Esophagus squamous epithelium (tissue), 5 donors: Measurements from ENCODE around the gene CCDC78. TPM values are rescaled to one million over a fixed set of nuclear protein-coding genes. Genes with fewer than 3 reads are reported as not detected.
"Not testable (repeated sequence)": the region's sequence is repeated elsewhere in the genome, so short reads cannot be mapped to it uniquely, and the experiment has no call there.

Experiments
- DNase-seq: peaks from one replicate; lab custom pipeline; 2025; lab: John Stamatoyannopoulos, UW
- H3K27ac ChIP-seq, 4 donors: fragments of 200-600 bp; sonication (generic); one replicate each; pipeline ENCODE4 v1.5.1; 2016 to 2019; ENCODE audit warnings: mild to moderate bottlenecking in 1 of 4
- H3K27me3 ChIP-seq, 4 donors: fragments of 200-600 bp; sonication (generic); 1 replicate in 3 of 4; 2 replicates in 1 of 4; pipeline versions ENCODE4 v1.5.1 to v1.6.0; 2017 to 2021; ENCODE audit warnings: antibody characterized with exemption in 1 of 4
- H3K36me3 ChIP-seq, 3 donors: fragments of 200-600 bp; sonication (generic); one replicate each; pipeline ENCODE4 v1.5.1; 2016 to 2019
- H3K4me1 ChIP-seq, 3 donors: fragments of 200-600 bp; sonication (generic); one replicate each; pipeline ENCODE4 v1.5.1; 2017 to 2019
- H3K4me3 ChIP-seq, 4 donors: fragments of 200-600 bp; sonication (generic); 1 replicate in 3 of 4; 2 replicates in 1 of 4; pipeline ENCODE4 v1.5.1; 2016 to 2019; ENCODE audit warnings: mild to moderate bottlenecking in 2 of 4, moderate library complexity in 1 of 4
- H3K9me3 ChIP-seq, 3 donors: fragments of 200-600 bp; sonication (generic); one replicate each; pipeline ENCODE4 v1.5.1; 2016 to 2019
- CTCF ChIP-seq, 6 experiments: fragments of 450-650 bp in 4 of 6; fragments of 200-600 bp in 2 of 6; sonication (generic) in 2 of 6; IDR thresholded peaks; one replicate each; pipeline ENCODE4 v1.5.1; 2016 to 2019; ENCODE audit warnings: antibody characterized with exemption in 6 of 6, mild to moderate bottlenecking in 4 of 6, moderate library complexity in 4 of 6
- POLR2A ChIP-seq, 4 donors: fragments of 450-650 bp; IDR thresholded peaks; one replicate each; pipeline ENCODE4 v1.6.1; 2017; ENCODE audit warnings: antibody characterized with exemption in 4 of 4, mild to moderate bottlenecking in 4 of 4, moderate library complexity in 3 of 4
- WGBS, 2 donors: methylation state at CpG; one replicate each; pipeline ENCODE4 v1.1.5; 2018; 5-methylcytosine and 5-hydroxymethylcytosine counted together
- intact Hi-C: fragments of 100-400 bp; cut with DNase I; formaldehyde crosslinking; loops from one replicate; pipeline ENCODE4 v1.15.0; 2022
- total RNA-seq, 4 donors: library from RNA; depleted of rRNA; stranded (reverse); fragments of >200 nt; gene quantifications; one replicate each; pipeline ENCODE4 v1.1.0, GENCODE V29; 2016
- donor health status: DM: yes; HTN: yes; CAD: no.

Gene CCDC78
- total RNA-seq, 4 donors from 2014 or later: under 0.01 to 1.0 (median 0.47) TPM

- H3K4me3 ChIP-seq: no peak overlapping the region
- TF ChIP-seq CTCF (IDR thresholded peaks at IDR 0.05) (no peak), POLR2A (IDR thresholded peaks at IDR 0.05) (no peak)
- intact Hi-C loops: no loop called here
- no peaks in the 10 kb centered on the region for H3K36me3 ChIP-seq
- H3K4me1 ChIP-seq: peaks cover 0 to 42% (median 3%) of the 10 kb centered on the region in 3 donors
- no peaks in the 10 kb centered on the region for H3K9me3 ChIP-seq
- DNase-seq: no peak
- H3K27me3 ChIP-seq: peaks cover 0 to 57% (median 0%) of the 10 kb centered on the region in 4 donors
- no peak overlapping the region for H3K27ac ChIP-seq
- 22 to 28% methylated on average over 11 of the region's 11 CpGs for WGBS, 2 donors
These were observed 28.4 kb upstream of the CCDC78 start for GRCh38 chr16:754656-755055.

- H3K27ac ChIP-seq, intact Hi-C loops, DNase-seq, H3K4me3 ChIP-seq, H3K36me3 ChIP-seq, H3K9me3 ChIP-seq: not testable (repeated sequence)
- H3K27me3 ChIP-seq: peaks cover 0 to 57% (median 0%) of the 10 kb centered on the region in 4 donors
- peaks cover 0 to 37% (median 0%) of the 10 kb centered on the region in 3 donors for H3K4me1 ChIP-seq
- 79 to 82% methylated on average over 7 to 11 of the region's 11 CpGs for whole genome bisulfite sequencing, 2 donors
These were observed 27.9 kb upstream of the CCDC78 start for GRCh38 chr16:754121-754607.

DNA sequence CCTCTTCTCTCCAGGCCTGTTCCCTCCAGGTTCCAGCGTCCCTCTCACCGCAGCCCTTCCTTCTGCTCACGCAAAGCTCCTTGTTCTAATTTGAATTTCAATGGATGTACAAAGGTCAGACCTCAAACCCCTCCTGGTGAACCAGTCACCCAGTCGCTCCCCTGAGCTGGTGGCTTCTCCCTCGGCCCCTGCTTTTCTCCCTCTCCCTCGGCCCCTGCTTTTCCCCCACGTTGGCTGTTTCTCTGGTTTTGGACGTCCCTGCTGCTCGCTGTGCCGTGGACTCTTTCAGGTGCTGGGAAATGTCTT is 25.7 kb upstream of the CCDC78 start:
- Histone ChIP-seq H3K27me3 (peaks cover 0 to 57% (median 0%) of the 10 kb centered on the region in 4 donors), H3K36me3 (no peaks in the 10 kb centered on the region), H3K9me3 (no peaks in the 10 kb centered on the region), H3K4me1 (peaks cover 0 to 23% (median 0%) of the 10 kb centered on the region in 3 donors), H3K4me3 (no peak overlapping the region), H3K27ac (no peak overlapping the region)
- TF ChIP-seq CTCF (IDR thresholded peaks at IDR 0.05) (no peak), POLR2A (IDR thresholded peaks at IDR 0.05) (no peak)
- no peak for DNase-seq
- intact Hi-C loops: no loop called here
- 15 to 31% methylated on average over 10 of the region's 10 CpGs for WGBS, 2 donors

DNA sequence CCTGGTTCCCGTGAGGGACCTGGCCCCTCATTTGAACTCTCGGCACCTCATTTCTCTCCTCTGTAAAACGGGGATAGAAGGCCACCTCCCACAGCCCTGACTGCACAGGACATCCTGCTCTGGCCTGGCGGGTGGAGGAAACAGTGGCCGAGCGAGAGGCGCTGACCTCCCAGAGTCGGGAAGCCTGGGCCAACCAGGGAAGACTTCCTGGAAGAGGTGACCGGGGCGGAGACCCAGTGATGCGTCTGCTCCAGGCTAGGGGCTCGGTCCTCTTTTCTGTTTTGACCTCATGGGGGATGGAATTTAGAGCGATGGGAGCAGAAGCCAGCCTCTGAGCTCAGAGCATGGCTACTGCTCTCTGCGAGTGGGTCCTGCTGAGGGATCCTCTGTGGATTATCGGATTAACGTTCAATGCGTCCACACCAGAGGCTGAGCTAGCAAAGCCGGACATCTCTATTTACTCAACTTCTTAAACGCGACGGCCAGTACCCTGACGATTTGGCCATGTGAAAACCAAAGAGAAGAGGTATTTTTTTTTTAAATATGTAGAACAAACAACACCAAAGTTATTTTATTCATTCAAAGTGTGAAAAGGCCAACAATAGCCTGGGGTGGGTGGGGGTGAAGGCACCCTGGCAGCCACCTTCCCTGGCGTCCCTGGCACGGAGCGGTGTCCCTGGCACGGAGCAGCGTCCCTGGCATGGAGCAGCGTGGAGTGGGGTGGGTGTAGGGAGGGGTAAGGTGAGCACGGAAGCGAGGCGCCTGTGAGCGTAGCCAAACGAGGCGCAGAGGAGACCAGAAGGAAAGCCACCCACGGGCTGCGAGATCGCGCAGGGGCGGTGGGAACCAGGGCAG is 25.1 kb upstream of the CCDC78 start:
- Histone ChIP-seq H3K4me1 (peaks cover 0 to 23% (median 0%) of the 10 kb centered on the region in 3 donors), H3K4me3 (no peak overlapping the region), H3K9me3 (no peaks in the 10 kb centered on the region), H3K27me3 (peaks cover 0 to 57% (median 0%) of the 10 kb centered on the region in 4 donors), H3K27ac (no peak overlapping the region), H3K36me3 (no peaks in the 10 kb centered on the region)
- DNase-seq: no peak
- TF ChIP-seq CTCF (IDR thresholded peaks at IDR 0.05) (no peak), POLR2A (IDR thresholded peaks at IDR 0.05) (no peak)
- WGBS, 2 donors: 44 to 57% methylated on average over 29 to 31 of the region's 39 CpGs
- intact Hi-C loops: no loop called here

DNA sequence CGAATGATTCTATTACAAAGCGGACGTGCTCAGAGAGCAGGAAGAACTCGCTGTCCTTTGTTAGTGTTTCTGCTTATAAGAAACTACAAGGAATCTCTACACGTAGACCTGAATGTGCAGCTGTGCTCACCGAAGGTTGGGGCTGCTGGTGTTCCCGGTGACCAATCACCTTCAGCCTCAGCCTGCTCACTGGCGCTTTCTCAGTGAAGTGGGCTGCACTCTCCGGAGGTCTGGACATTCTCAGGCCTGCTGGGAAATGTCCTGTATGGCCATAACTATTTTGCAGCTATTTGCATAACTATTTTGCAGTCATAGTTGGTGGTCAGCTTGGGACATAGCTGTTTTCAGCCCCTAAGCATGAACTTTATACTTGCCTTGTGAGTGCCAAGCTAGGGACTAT is 24.2 kb upstream of the CCDC78 start:
- Histone ChIP-seq H3K4me3 (no peak overlapping the region), H3K27me3 (peaks cover 0 to 53% (median 0%) of the 10 kb centered on the region in 4 donors), H3K27ac (no peak overlapping the region), H3K36me3 (no peaks in the 10 kb centered on the region), H3K9me3 (no peaks in the 10 kb centered on the region), H3K4me1 (peaks cover 0 to 23% (median 0%) of the 10 kb centered on the region in 3 donors)
- WGBS, 2 donors: 55 to 67% methylated on average over 7 to 9 of the region's 9 CpGs
- no peak for DNase-seq
- intact Hi-C loops: no loop called here
- TF ChIP-seq POLR2A (IDR thresholded peaks at IDR 0.05) (no peak), CTCF (IDR thresholded peaks at IDR 0.05) (no peak)
